ENCODE measurements around the gene COL27A1.

COL27A1 gene

GRCh38 chr9:114269023-114269422, 113.7 kb downstream of the COL27A1 start:
- no peak for TF ChIP-seq GABPA (IDR thresholded peaks at IDR 0.05; ENCODE audit: low read depth)
- no peak for TF ChIP-seq POLR2AphosphoS5 (IDR thresholded peaks at IDR 0.05; ENCODE audit: low read depth)
- TF ChIP-seq, protein P1, sequence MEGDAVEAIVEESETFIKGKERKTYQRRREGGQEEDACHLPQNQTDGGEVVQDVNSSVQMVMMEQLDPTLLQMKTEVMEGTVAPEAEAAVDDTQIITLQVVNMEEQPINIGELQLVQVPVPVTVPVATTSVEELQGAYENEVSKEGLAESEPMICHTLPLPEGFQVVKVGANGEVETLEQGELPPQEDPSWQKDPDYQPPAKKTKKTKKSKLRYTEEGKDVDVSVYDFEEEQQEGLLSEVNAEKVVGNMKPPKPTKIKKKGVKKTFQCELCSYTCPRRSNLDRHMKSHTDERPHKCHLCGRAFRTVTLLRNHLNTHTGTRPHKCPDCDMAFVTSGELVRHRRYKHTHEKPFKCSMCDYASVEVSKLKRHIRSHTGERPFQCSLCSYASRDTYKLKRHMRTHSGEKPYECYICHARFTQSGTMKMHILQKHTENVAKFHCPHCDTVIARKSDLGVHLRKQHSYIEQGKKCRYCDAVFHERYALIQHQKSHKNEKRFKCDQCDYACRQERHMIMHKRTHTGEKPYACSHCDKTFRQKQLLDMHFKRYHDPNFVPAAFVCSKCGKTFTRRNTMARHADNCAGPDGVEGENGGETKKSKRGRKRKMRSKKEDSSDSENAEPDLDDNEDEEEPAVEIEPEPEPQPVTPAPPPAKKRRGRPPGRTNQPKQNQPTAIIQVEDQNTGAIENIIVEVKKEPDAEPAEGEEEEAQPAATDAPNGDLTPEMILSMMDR (IDR thresholded peaks at IDR 0.05; ENCODE audit: insufficient read depth, low read length), result no peak
- TF ChIP-seq, protein P2, sequence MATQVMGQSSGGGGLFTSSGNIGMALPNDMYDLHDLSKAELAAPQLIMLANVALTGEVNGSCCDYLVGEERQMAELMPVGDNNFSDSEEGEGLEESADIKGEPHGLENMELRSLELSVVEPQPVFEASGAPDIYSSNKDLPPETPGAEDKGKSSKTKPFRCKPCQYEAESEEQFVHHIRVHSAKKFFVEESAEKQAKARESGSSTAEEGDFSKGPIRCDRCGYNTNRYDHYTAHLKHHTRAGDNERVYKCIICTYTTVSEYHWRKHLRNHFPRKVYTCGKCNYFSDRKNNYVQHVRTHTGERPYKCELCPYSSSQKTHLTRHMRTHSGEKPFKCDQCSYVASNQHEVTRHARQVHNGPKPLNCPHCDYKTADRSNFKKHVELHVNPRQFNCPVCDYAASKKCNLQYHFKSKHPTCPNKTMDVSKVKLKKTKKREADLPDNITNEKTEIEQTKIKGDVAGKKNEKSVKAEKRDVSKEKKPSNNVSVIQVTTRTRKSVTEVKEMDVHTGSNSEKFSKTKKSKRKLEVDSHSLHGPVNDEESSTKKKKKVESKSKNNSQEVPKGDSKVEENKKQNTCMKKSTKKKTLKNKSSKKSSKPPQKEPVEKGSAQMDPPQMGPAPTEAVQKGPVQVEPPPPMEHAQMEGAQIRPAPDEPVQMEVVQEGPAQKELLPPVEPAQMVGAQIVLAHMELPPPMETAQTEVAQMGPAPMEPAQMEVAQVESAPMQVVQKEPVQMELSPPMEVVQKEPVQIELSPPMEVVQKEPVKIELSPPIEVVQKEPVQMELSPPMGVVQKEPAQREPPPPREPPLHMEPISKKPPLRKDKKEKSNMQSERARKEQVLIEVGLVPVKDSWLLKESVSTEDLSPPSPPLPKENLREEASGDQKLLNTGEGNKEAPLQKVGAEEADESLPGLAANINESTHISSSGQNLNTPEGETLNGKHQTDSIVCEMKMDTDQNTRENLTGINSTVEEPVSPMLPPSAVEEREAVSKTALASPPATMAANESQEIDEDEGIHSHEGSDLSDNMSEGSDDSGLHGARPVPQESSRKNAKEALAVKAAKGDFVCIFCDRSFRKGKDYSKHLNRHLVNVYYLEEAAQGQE (IDR thresholded peaks at IDR 0.05; ENCODE audit: insufficient replicate concordance, low read depth), result no peak
- no peak for TF ChIP-seq SPI1 (IDR thresholded peaks at IDR 0.05; ENCODE audit: borderline replicate concordance, low read depth)
- DNase-seq (ENCODE audit: low read depth in 1 of 2, low spot score in 1 of 2), result no peak
- no peak overlapping the region for H3K4me3 ChIP-seq (replicated peaks; ENCODE audit: insufficient read depth, low read length)
- H3K27ac ChIP-seq (replicated peaks), result no peak overlapping the region
- peaks cover 5% of the 10 kb centered on the region for H3K27me3 ChIP-seq (ENCODE audit: insufficient read depth, poor library complexity, severe bottlenecking)

- peaks cover 5% of the 10 kb centered on the region for H3K27me3 ChIP-seq (ENCODE audit: insufficient read depth, poor library complexity, severe bottlenecking)
- TF ChIP-seq, protein P2 (IDR thresholded peaks at IDR 0.05; ENCODE audit: insufficient replicate concordance, low read depth), result no peak
- TF ChIP-seq SPI1 (IDR thresholded peaks at IDR 0.05; ENCODE audit: borderline replicate concordance, low read depth), result no peak
- TF ChIP-seq, protein P1 (IDR thresholded peaks at IDR 0.05; ENCODE audit: insufficient read depth, low read length), result no peak
- TF ChIP-seq GABPA (IDR thresholded peaks at IDR 0.05; ENCODE audit: low read depth), result no peak
- no peak for TF ChIP-seq POLR2AphosphoS5 (IDR thresholded peaks at IDR 0.05; ENCODE audit: low read depth)
- no peak overlapping the region for H3K27ac ChIP-seq (replicated peaks)
- DNase-seq (ENCODE audit: low read depth in 1 of 2, low spot score in 1 of 2), result no peak
- no peak overlapping the region for H3K4me3 ChIP-seq (replicated peaks; ENCODE audit: insufficient read depth, low read length)
Measured at GRCh38 chr9:114270120-114270975, 115.0 kb downstream of the COL27A1 start.

DNA sequence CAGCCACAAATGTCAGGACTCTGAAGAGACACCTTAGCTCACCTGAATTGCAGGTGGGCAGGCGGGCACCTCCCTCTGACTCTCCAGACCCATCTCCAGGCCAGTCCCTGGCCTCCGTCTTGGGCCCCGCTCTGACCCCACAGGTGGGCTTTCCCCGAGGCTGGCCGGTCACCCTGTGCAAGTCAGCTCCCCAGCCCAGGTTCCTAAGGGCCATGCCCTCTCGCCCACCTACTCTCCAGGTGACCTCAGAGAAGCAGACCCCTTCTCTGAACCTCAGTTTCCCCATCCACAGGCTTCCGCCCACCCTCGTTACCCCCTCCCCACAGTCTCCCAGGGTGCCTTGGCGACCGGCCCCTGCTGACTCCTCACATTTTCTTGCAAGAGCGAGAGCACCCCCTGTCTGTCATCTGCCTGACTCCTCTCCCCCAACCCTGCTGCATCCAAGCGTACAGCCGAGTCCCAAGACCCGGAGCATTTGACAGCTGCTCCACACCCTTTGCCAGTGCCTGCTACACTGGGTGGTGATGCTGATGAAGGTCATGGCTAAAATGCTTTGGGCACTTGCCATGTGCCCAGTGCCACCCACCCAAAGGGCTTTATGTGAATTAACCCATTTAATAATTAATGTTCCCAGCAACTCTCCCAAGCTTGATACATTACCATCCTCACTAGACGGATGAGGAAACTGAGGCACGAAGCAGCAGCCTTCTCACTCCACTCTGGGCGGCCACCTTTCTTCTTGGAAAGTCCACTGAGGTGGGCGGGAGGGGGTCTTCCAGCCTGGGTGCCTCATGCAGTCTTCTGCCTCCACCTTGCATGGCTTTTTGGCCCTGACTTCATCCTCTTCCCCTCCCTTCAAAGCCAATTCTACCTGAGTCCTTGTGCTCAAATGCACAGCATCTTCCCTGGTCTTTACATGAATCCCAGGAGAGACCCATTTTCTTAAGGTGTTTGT, 116.5 kb downstream of the COL27A1 start:
- Histone ChIP-seq H3K27ac (replicated peaks) (no peak overlapping the region), H3K27me3 (ENCODE audit: insufficient read depth, poor library complexity, severe bottlenecking) (peaks cover 5% of the 10 kb centered on the region), H3K4me3 (replicated peaks; ENCODE audit: insufficient read depth, low read length) (no peak overlapping the region)
- TF ChIP-seq, protein P1 (IDR thresholded peaks at IDR 0.05; ENCODE audit: insufficient read depth, low read length), result peak; percentile 2
- no peak for TF ChIP-seq GABPA (IDR thresholded peaks at IDR 0.05; ENCODE audit: low read depth)
- peak in 1 of 2 experiments; percentile 12 for DNase-seq (ENCODE audit: low read depth in 1 of 2, low spot score in 1 of 2)
